Lower leg skin (tissue), 4 donors: ENCODE measurements around the gene ARL13B. TPM values are rescaled to one million over a fixed set of nuclear protein-coding genes. Genes with fewer than 3 reads are reported as not detected.
A peak's percentile ranks its signal among the peaks of the same experiment; 100 is the strongest.
"Not testable (repeated sequence)": the region's sequence is repeated elsewhere in the genome, so short reads cannot be mapped to it uniquely, and the experiment has no call there.

Experiments used
- DNase-seq, 2 donors: peaks; one replicate each; pipeline ENCODE4 v3.0.0-alpha.2; 2019; ENCODE audit warnings: low spot score in 2 of 2
- H3K4me3 ChIP-seq: fragments of 200-600 bp; sonication (generic); 2 replicates; pipeline ENCODE4 v1.5.1; 2017; ENCODE audit warnings: mild to moderate bottlenecking, low read depth; ENCODE audit not compliant: poor library complexity, severe bottlenecking
- POLR2A ChIP-seq, 2 donors: fragments of 450-650 bp; IDR thresholded peaks; one replicate each; pipeline ENCODE4 v1.6.1; 2016 to 2017; ENCODE audit warnings: antibody characterized with exemption in 2 of 2, mild to moderate bottlenecking in 1 of 2, moderate library complexity in 1 of 2
- WGBS, 2 donors: methylation state at CpG; one replicate each; pipeline ENCODE4 v1.1.5; 2018; 5-methylcytosine and 5-hydroxymethylcytosine counted together
- intact Hi-C: fragments of 100-400 bp; cut with DNase I; formaldehyde crosslinking; loops from one replicate; pipeline ENCODE4 v1.15.0; 2023; ENCODE audit warnings: low total_unique reads
- total RNA-seq, 4 donors: library from RNA; depleted of rRNA; stranded (reverse); fragments of >200 nt; gene quantifications; one replicate each; pipeline ENCODE4 v1.1.0, GENCODE V29; 2016
- TF ChIP-seq, protein P1 (sequence below), 3 donors: fragments of 450-650 bp; IDR thresholded peaks; one replicate each; pipeline ENCODE4 v1.5.1; 2016; ENCODE audit warnings: antibody characterized with exemption in 3 of 3, mild to moderate bottlenecking in 3 of 3, moderate library complexity in 2 of 3

The ARL13B gene
- total RNA-seq: 10 to 100 TPM in 2 of 4 donors, 1 to 10 TPM in 2; 8.5 to 15.2 (median 9.7) TPM

DNA sequence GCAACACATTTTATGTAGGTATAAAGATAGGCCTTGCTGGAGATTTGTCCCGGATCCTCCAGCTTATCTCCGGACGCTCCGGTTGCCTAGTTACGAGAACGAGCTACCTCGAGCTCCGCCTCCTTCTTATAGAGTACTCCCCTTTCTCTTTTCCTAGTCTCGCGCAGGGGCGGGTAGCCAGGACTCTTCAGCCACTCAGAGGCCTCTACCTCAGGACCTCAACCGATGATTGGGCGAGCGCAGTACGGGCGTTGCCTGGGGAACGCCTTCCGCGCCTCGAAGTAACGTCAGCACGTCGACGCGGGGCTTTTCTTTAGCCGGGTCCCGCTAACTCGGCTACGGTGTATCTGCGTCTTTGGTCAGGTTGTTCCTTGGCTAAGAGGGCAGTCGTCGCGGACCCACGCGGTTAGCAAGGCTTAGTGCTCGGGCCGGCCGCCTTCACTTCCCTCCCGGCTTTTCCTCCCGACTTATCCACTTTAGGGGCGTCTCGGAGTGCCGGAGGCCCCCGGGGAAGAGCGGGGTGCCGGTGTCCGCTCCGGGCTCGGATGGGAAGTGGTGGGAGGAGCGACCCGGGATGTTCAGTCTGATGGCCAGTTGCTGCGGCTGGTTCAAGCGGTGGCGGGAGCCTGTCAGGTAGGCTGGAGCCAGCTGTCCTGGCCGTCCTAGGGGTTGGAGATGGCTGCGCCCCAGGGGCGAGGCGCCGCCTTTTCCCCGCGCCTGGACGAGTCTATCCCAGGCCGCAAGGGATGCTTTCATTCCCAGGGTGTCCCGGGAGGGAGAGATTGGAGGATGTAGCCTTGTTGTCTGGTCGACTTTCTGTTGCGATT is at the start of gene ARL13B:
Gene ARL13B, plus strand, starts transcription at position 306 of the 827 bp plus-strand sequence. Its CDS starts 269 bp downstream, at position 575.
- 0% methylated on average over 49 to 53 of the region's 66 CpGs for WGBS, 2 donors
- intact Hi-C loops: no loop called here
- H3K4me3 ChIP-seq: peak within 1 kb of the TSS; percentile 72
- no peak for TF ChIP-seq POLR2A (IDR thresholded peaks at IDR 0.05)
- TF ChIP-seq, protein P1, sequence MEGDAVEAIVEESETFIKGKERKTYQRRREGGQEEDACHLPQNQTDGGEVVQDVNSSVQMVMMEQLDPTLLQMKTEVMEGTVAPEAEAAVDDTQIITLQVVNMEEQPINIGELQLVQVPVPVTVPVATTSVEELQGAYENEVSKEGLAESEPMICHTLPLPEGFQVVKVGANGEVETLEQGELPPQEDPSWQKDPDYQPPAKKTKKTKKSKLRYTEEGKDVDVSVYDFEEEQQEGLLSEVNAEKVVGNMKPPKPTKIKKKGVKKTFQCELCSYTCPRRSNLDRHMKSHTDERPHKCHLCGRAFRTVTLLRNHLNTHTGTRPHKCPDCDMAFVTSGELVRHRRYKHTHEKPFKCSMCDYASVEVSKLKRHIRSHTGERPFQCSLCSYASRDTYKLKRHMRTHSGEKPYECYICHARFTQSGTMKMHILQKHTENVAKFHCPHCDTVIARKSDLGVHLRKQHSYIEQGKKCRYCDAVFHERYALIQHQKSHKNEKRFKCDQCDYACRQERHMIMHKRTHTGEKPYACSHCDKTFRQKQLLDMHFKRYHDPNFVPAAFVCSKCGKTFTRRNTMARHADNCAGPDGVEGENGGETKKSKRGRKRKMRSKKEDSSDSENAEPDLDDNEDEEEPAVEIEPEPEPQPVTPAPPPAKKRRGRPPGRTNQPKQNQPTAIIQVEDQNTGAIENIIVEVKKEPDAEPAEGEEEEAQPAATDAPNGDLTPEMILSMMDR (IDR thresholded peaks at IDR 0.05): no peak
- peak; percentile 98 to 99 for DNase-seq

DNA sequence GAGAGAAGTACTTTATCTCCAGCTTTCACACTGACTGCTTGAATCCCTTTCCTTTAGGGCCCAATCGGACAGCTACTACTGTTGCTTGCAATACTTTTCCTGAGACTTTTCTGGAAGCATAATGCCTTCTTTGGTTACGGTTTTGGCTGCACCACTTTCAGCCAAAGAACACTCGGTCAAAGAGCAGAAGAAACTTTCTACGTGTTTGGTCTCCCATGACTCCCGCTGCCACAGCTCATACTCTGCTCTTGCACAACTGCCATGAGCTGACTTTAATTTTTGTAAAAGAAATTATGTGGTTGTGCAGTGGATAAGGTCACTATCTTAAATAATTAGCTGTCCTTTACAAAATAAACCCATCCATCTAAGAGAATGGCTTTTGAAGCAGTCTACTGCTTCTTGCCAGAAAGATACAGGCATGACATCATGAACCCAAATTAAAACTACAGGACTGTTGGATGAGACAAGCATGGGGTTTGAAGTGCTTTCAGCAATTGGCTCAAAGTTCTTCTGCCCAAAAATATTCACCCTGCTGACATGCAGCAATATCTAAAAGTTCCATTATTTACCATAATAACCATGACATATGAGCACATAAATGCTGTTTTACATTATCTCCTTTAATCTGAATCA is 48.2 kb upstream of the ARL13B start:
- TF ChIP-seq, protein P1 (IDR thresholded peaks at IDR 0.05): no peak
- TF ChIP-seq POLR2A (IDR thresholded peaks at IDR 0.05): no peak
- intact Hi-C loops: no loop called here
- WGBS, 2 donors: 93 to 95% methylated on average over 5 of the region's 5 CpGs
- H3K4me3 ChIP-seq: no peak overlapping the region
- no peak for DNase-seq

DNA sequence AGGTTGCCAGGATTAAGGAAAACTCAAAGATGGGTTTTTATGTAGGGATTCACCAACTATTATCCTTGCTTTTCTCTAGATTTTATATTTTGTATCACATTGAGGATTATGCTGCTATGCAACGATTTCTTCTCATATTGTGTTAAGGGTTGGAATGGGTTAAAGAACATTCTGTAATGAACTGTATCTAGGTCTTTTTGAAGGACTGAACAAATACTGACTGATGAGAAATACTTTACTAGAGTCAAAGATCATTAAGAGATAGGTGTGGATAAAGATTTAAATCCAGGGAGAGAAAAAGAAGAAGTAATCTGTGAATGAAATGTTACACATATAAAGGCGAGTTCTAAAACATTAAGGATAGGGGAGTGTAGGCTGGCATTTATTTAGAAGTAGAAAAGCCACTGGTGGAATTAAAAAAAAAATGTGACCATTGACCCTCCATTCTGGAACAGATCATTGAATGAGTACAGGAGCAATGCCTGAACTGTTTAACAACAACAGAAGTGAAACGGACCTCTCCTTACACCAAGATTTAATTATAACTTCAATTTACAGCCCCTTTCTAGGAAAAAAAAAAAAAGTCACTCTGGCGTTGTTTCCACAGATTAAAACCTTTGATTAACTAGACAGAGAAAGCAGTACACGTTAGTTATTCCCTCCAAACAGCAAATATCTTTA is 45.4 kb upstream of the ARL13B start:
- H3K4me3 ChIP-seq: no peak overlapping the region
- intact Hi-C loops: no loop called here
- no peak for DNase-seq
- 69 to 71% methylated on average over 5 of the region's 5 CpGs for WGBS, 2 donors
- TF ChIP-seq, protein P1 (IDR thresholded peaks at IDR 0.05): no peak
- TF ChIP-seq POLR2A (IDR thresholded peaks at IDR 0.05): no peak

DNA sequence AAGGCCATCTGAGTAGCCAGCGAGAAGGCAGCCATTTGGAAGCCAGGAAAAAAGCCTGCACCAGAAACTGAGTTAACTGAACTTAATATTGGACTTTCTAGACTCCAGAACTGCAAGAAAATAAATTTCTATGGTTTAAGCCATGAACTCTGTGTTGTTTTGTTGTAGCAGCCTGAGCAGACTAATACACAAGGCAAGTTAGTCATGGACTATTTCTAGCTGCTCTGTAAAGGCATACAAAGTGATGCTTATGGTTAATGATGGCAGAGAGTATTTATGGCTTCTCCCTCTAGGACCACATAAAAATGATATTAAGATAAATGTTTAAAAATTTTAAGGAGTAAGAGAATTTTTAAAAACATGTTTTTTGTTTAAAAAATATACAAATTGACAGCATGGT is 43.4 kb upstream of the ARL13B start:
- intact Hi-C loops: no loop called here
- 78 to 87% methylated on average over 1 of the region's 1 CpG for WGBS, 2 donors
- DNase-seq: no peak
- TF ChIP-seq POLR2A (IDR thresholded peaks at IDR 0.05): no peak
- H3K4me3 ChIP-seq: no peak overlapping the region

DNA sequence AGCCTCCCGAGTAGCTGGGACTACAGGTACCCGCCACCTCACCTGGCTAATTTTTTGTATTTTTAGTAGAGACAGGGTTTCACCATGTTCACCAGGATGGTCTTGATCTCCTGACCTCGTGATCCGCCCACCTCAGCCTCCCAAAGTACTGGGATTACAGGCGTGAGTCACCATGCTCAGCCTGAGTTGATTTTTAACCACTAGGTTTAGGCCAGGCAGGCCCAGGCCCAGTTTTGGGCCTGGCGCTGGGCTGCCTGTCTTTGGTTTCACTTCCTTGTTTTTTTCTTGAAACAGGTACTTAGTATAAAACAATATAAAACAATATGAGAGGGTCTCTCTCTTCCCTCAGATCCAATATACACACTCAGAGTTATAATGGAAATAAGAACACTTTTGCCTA is 42.5 kb upstream of the ARL13B start:
- intact Hi-C loops, DNase-seq, H3K4me3 ChIP-seq: not testable (repeated sequence)
- WGBS, 2 donors: 91 to 95% methylated on average over 6 of the region's 6 CpGs

DNA sequence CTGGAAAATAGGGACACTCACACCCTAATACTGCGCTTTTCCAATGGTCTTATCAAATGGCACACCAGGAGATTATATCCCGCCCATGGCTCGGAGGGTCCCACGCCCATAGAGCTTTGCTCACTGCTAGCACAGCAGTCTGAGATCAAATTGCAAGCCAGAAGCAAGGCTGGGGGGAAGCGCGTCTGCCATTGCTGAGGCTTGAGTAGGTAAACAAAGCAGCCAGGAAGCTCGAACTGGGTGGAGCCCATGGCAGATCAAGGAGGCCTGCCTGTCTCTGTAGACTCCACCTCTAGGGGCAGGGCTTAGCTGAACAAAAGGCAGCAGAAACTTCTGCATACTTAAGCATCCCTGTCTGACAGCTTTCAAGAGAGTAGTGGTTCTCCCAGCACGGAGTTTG is 30.0 kb upstream of the ARL13B start:
- WGBS, 2 donors: 92 to 93% methylated on average over 8 of the region's 8 CpGs
- H3K4me3 ChIP-seq, DNase-seq, intact Hi-C loops: not testable (repeated sequence)

DNA sequence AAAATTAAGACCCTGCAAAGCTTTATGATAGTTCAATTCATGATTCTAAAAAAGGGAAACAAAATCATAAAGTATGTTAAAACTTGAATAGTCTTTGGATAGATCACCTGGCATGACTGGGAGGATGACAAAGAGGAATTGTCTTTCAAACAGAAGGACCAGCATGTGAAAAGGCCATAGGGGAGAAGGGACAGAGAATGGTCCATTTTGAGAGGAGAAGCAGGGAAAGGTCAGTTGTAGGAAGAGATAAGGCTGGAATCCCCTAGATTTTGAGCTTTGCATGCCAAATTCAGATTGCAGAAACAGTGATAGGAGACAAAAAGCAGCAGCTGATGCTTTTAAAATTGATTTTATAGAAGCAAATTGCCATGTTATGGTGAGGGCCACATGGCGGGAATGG is 18.9 kb upstream of the ARL13B start:
- H3K4me3 ChIP-seq: no peak overlapping the region
- TF ChIP-seq POLR2A (IDR thresholded peaks at IDR 0.05): no peak
- TF ChIP-seq, protein P1 (IDR thresholded peaks at IDR 0.05): no peak
- intact Hi-C loops: no loop called here
- WGBS, 2 donors: 100% methylated on average over 1 of the region's 1 CpG
- no peak for DNase-seq
